NOMO-1 treated with dmso at 0.1 percent for 144 hours (cell line): ENCODE data around the gene DLK1.

ENCODE experiments used
- DNase-seq: peaks from one replicate; lab custom pipeline; 2025; ENCODE audit not compliant: unreplicated experiment; lab: John Stamatoyannopoulos, UW

DLK1 gene

GRCh38 chr14:100692859-100693558 lies 33.7 kb upstream of the DLK1 start:
- DNase-seq = no peak

DNA sequence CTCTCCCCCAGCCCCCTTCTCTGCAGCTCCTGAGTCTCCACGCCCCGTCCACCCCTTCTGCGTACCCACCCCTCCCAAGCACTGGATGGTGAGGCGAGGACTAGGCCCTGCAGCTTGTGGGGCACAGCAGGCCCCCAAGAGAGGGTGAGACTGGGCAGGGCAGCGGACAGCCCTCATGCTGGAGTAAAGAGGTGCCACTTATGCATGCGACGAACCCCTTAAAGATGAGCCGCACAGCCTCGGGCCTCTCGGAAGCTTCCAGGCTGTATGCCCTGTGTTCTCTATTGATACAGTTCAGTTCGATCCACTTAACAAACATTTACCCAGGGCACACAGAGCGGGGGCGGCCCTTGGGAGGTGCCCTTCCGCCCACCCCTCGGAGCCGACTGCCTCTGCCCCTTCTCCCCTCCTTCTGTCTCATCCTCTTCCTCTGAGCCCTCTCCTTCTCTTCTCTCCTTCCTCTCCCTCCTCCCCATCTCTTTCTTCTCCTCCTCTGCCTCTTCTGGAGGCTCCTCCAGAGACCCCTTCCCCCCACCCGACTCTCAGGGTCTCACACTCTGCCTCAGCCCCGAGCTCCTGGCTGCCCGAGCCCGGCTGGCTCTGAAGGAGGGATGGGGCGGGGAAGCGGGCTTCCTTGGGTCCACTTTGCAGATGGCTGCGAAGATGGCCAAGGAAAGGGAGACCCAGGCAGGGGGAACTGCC lies 32.7 kb upstream of the DLK1 start:
- no peak for DNase-seq

- DNase-seq = no peak
Observed at GRCh38 chr14:100694579-100695422, 31.9 kb upstream of the DLK1 start.

GRCh38 chr14:100695423-100695738 lies 31.3 kb upstream of the DLK1 start:
- DNase-seq = no peak

- no peak for DNase-seq
Observed at GRCh38 chr14:100696008-100696407, 30.7 kb upstream of the DLK1 start.

GRCh38 chr14:100696590-100696989 lies 30.1 kb upstream of the DLK1 start:
- no peak for DNase-seq

DNA sequence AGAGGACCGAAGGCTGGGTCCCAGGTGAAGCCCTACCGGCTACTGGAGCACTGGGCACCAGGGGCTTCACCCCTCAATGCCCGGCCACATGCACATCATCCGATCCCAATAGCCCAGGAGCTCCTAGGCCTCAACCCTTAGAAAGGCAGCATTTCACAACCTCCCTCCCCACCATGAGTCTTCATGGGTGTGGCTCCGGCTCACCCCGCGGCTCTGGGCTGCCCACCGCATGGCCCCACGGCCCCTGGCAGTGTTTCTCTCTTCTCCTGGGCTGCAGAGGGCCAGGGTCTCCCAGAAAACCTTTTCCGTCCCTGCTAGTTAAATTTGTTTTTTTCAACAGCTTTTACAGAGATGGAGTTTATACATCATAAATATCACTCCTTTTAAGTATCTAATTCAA lies 28.6 kb upstream of the DLK1 start:
- DNase-seq = peak; percentile 14

DNA sequence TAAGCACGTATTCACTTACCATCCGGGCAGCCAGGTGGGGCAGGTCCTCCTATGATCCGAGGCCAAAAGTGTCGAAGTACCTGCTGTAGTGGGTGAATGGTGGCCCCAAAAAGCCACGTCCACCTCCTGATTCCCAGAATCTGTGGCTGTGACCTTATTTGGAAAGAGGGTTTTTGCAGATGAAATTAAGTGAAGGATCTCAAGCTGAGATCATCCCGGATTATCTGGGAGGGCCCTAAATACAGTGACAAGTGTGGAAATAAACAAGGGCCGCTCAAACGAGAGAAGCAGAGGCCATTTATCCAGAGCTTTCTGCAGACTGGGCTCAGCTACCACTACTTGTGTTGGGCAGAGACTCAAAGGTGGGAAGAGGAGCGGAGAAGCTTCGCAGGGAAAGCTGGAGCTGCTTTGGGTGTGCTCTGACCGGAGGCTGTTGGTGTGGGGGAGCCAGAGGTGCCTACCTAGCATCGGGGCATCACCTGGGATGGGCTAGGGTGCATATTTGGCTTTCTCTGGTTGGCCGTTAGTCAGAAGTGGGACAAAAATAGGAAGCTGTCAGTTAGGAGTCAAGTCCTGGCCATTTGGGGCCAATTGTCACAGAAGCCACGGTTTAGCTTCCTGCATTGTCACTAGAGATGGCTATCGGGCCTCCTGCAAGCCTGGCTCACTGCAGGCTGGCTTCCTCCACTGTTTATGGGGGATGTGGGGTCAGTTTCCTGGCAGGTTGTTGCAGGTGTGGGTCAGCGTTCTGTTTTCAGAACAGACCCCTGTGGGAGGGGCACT lies 27.8 kb upstream of the DLK1 start:
- DNase-seq = peak; percentile 14

- DNase-seq = no peak
Observed at GRCh38 chr14:100701314-100701713, 25.4 kb upstream of the DLK1 start.

- DNase-seq = no peak
Observed at GRCh38 chr14:100702590-100702989, 24.1 kb upstream of the DLK1 start.

DNA sequence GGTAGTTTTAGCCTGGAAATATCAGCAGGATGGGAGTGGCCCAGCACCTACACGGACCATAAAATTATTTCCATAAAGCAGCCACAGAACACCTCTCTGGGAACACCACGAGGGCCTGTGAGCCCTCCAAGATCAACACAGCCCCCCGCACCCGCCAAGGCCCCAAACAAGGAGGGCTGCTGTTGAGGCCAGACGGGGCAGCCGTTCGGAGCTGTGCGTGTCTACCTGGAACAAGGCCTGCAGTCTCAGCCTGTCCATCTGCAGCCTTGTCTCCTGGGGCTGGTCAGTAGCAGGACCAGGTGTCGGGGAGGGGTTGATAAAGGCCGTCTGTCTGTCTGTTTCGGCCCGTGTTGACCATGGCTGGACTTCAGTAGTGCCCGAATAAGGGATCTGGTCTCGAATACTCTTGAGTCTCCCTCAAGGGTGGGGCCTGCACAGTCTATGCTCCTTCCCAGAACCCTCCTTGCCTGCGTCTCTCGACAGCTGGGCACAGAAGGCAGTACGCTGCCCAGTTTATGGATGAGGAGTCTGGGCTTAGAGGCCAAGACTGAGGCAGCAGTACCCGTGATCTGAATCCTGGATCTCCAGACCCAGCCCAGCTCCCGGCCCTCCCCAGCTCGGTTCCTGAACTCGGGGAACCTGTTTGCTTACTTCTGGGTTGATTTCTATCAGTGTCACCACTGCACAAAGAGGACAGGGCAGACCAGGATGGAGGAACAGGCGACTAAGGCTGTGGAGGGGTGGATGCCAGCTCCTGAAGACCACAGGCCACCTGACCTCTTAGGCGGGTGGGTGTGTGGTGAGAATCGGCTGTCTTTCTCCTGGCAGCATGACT lies 23.1 kb upstream of the DLK1 start:
- no peak for DNase-seq

- DNase-seq = no peak
Observed at GRCh38 chr14:100706200-100706599, 20.5 kb upstream of the DLK1 start.

DNA sequence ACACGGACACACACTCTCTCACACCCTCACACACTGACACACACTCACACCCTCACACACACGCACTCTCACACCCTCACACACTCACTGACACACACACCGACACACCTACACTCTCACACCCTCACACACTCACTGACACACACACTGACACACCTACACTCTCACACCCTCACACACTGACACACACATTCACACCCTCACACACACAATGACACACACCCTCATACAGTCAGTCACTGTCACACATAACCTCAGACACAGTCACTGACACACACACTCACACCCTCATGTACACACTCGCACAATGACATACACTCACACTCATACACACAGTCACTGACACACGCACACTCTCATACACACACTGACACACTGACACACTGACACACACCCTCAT lies 19.8 kb upstream of the DLK1 start:
- no peak for DNase-seq

DNA sequence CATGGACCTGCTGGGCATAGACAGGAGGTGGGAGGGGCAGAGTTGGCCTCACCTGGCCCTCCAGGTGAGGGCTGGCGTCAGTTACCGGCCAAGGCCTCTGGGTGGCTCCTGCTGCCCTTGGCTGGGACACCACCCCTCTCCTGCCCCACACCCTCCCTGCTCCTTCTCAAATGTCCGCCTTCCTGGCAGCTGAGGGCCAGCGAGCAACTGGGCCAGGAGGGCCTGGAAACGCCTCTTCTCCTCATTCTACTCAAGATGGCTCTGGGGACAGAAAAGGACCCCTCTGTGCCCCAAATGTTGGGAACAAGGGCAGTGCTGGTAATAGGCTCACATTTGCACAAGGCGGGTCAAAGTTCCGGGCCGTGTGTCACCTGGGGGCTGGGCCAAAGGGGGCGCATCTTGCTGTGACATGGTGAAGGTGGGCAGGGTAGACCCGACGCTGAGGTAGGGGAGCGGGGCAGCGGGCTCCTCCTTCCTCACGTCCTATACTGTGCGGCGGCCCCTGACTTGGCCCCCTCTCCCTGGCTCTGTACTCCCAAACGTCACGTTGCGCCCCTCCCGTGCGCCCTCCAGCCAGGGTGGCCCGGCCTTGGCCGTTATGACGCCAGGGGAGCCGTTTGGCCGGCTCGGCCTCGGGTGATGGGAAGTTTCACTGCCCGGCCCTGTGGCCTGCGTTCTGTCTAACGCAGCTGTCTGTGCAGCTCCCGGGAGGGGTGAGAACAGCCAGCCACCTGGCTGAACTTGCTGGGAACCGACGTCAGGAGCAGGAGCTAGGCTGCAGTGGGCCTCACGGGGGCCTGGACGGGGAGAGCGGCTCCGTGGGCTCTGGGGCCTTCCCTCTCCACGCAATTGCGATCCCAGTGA lies 18.0 kb upstream of the DLK1 start:
- no peak for DNase-seq

GRCh38 chr14:100709289-100710284 lies 17.1 kb upstream of the DLK1 start:
- peak; percentile 16 for DNase-seq

GRCh38 chr14:100710391-100710790 lies 16.3 kb upstream of the DLK1 start:
- DNase-seq = no peak

- no peak for DNase-seq
Observed at GRCh38 chr14:100710826-100711462, 15.7 kb upstream of the DLK1 start.

DNA sequence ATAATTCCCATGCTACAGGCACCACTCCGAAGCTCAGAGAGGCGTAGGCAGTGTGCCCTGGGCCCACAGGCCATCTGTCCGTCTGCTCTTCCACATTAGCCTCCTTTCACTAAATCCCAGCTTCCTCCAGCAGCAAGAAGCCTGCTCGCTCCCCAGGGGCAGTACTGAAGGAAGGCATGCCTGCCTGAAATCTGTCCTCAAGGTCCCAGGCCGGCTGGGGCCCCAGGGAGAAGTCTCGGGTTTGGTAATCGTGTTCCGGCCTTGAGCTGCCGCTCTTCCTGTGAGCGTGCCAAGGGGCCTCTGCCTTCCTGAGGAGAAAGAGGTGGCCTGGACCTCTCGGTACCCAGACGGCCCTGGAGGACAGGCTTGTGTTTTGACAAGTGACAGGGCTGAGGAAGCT lies 15.2 kb upstream of the DLK1 start:
- peak; percentile 44 for DNase-seq
